HL-60 (cell line): ENCODE data around the gene ZNF213.

Source experiments
- DNase-seq, 2 experiments: peaks; one replicate each; pipeline ENCODE4 v3.0.0-alpha.2; 2010 to 2020; ENCODE audit warnings: low read depth in 1 of 2, low spot score in 1 of 2
- H3K27ac ChIP-seq: fragments of 250-450 bp; sonication (Bioruptor Pico); replicated peaks from 2 replicates; pipeline ENCODE4 v1.5.1; 2020; ENCODE audit warnings: mild to moderate bottlenecking, moderate library complexity
- H3K27me3 ChIP-seq: fragments of 250-450 bp; sonication (Bioruptor Pico); 2 replicates; pipeline ENCODE4 v1.5.1; 2021; ENCODE audit warnings: mild to moderate bottlenecking, moderate library complexity; ENCODE audit not compliant: insufficient read depth, poor library complexity, severe bottlenecking
- H3K4me3 ChIP-seq: replicated peaks from 2 replicates; pipeline ENCODE4 v1.5.1; 2011; ENCODE audit warnings: mild to moderate bottlenecking, control low read depth, low read length; ENCODE audit not compliant: insufficient read depth
- CTCF ChIP-seq: IDR thresholded peaks from one replicate; pipeline ENCODE4 v1.5.1; 2011; ENCODE audit warnings: low read length, control low read depth, inconsistent platforms; ENCODE audit not compliant: insufficient read depth
- GABPA ChIP-seq: IDR thresholded peaks from 2 replicates; pipeline ENCODE4 v1.6.1; 2012; ENCODE audit warnings: low read depth
- POLR2AphosphoS5 ChIP-seq: IDR thresholded peaks from 2 replicates; pipeline ENCODE4 v1.6.1; 2012; ENCODE audit warnings: low read depth
- REST ChIP-seq: IDR thresholded peaks from 2 replicates; pipeline ENCODE4 v1.6.1; 2012; ENCODE audit warnings: low read depth; ENCODE audit not compliant: insufficient replicate concordance
- SPI1 ChIP-seq: IDR thresholded peaks from 2 replicates; pipeline ENCODE4 v1.6.1; 2012; ENCODE audit warnings: low read depth, mild to moderate bottlenecking, borderline replicate concordance

ZNF213 gene

GRCh38 chr16:3129137-3130131 is 5.4 kb upstream of the ZNF213 start:
- Histone ChIP-seq H3K4me3 (peak overlapping the region; percentile 53), H3K27me3 (no peaks in the 10 kb centered on the region), H3K27ac (peak overlapping the region; percentile 71)
- TF ChIP-seq POLR2AphosphoS5 (peak; percentile 91), REST (peak; percentile 42), SPI1 (peak; percentile 25; the same call in 1 of the 2 replicates), GABPA (peak; percentile 60; the same call in 1 of the 2 replicates), CTCF (peak; percentile 90)
- DNase-seq = peak; percentile 88 to 93

GRCh38 chr16:3131755-3132377 is 3.0 kb upstream of the ZNF213 start:
- TF ChIP-seq REST (no peak), GABPA (no peak), CTCF (peak; percentile 39), SPI1 (peak; percentile 18; the same call in 1 of the 2 replicates)
- no peak overlapping the region for H3K4me3 ChIP-seq
- H3K27ac ChIP-seq = peak overlapping the region; percentile 16; the same call in 1 of the 2 replicates
- peak; percentile 57 to 64 for DNase-seq
- H3K27me3 ChIP-seq = no peaks in the 10 kb centered on the region

GRCh38 chr16:3133844-3134243 is 985 bp upstream of the ZNF213 start:
- TF ChIP-seq REST (no peak), GABPA (no peak), CTCF (no peak), POLR2AphosphoS5 (no peak), SPI1 (no peak)
- Histone ChIP-seq H3K27ac (peak overlapping the region; percentile 92), H3K27me3 (no peaks in the 10 kb centered on the region), H3K4me3 (peak overlapping the region; percentile 97)
- DNase-seq = no peak
